ENCODE measurements around the gene MTX1. TPM values are rescaled to one million over a fixed set of nuclear protein-coding genes. Genes with fewer than 3 reads are reported as not detected.
A peak's percentile ranks its signal among the peaks of the same experiment; 100 is the strongest.
"Not testable (repeated sequence)": the region's sequence is repeated elsewhere in the genome, so short reads cannot be mapped to it uniquely, and the experiment has no call there.

Gene MTX1
- total and polyA plus RNA-seq, 2 experiments from 2014 or later = 61.4 to 69.2 TPM

DNA sequence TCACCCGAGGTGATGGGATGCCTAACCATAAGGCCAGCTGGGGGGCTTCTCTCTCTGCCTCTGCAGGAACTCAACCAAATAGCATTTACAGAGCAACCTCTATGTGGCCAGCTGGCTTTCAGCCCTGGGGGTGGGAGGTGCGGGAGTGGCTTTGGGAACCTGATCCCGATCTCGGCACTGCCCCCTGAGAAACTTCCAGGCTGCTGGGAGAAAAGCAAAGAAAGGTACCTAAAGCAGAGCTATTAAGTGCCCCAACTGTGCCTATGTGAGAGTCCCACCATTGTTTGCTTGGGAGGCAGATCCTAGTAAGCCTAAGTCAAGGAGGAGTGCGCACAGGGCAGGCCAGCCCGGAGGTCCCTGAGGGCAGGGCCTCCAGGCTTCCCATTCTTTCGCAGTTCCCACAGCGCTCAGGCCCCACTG lies 42.4 kb upstream of the MTX1 start:
- Histone ChIP-seq H3K27me3 (replicated peaks; ENCODE audit: insufficient read depth) (no peaks in the 10 kb centered on the region), H3K9me2 (ENCODE audit: insufficient read depth) (no peaks in the 10 kb centered on the region), H3K4me3 (no peak overlapping the region), H3K4me1 (ENCODE audit: insufficient read depth) (no peaks in the 10 kb centered on the region), H4K20me1 (ENCODE audit: insufficient read depth) (no peaks in the 10 kb centered on the region), H2AFZ (no peak overlapping the region), H3K36me3 (ENCODE audit: low read depth) (peaks cover 6% of the 10 kb centered on the region; the same call in 1 of the 2 replicates), H3K9me3 (ENCODE audit: low read depth) (no peaks in the 10 kb centered on the region), H3K27ac (no peak overlapping the region), H3K9ac (no peak overlapping the region), H3F3A (ENCODE audit: insufficient read depth) (peaks cover 17% of the 10 kb centered on the region), H3K4me2 (ENCODE audit: unreplicated experiment) (no peak overlapping the region), H3K79me2 (ENCODE audit: insufficient read depth) (peaks cover 12% of the 10 kb centered on the region)
- DNase-seq = no peak
- TF ChIP-seq EZH2phosphoT487 (IDR thresholded peaks at IDR 0.05; ENCODE audit: insufficient read depth, low read depth) (no peak), EZH2 (IDR thresholded peaks at IDR 0.05; ENCODE audit: insufficient read depth, poor library complexity, severe bottlenecking) (no peak)
- in situ Hi-C loops (cut with MboI) = loop anchor here (5.0 kb wide), 1 partner anchor 74 kb away; no protein-coding TSS in a partner anchor
- WGBS, 2 experiments (ENCODE audit: low coverage in 1 of 2, low lambda C conversion rate in 2 of 2, missing lambda C conversion rate in 2 of 2) = 77 to 84% methylated on average over 8 of the region's 8 CpGs

DNA sequence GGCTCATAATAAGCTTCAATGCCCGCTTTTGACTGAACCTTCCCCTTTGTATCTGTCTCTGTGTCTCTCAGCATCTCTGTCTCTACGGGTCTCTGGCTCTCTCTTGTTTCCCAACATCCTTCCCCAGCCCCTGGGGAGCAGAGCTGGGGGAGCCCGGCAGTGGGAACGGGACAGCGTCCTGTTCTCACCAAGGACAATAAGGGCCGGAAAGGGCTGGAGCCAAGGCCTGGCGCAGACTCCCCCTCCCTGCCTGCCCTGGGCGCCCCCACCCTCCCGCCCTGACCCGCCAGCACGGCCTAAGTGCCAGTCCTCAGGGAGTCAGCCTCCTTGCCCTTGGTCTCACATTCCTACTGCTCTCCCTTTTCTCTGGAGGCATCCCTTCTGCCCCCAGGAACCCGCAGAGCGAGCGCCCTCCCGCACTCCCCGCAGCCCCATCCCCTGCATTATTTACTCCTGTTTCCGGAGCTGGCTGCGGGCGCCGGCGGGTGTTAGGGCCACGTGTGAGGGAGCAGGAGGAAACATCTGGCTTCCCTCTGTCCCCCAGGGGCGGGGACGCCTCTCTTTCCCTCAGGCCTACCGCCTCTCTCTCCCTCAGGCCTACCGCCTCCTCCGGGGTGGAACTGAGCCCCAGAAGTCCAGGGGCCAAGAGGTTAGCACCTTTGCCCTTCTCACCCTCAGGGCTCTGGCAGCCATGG lies 41.9 kb upstream of the MTX1 start:
- Histone ChIP-seq H3K9me2 (ENCODE audit: insufficient read depth) (no peaks in the 10 kb centered on the region), H3K79me2 (ENCODE audit: insufficient read depth) (peaks cover 18% of the 10 kb centered on the region), H3K9me3 (ENCODE audit: low read depth) (no peaks in the 10 kb centered on the region), H4K20me1 (ENCODE audit: insufficient read depth) (no peaks in the 10 kb centered on the region), H3K9ac (no peak overlapping the region), H3K36me3 (ENCODE audit: low read depth) (peaks cover 6% of the 10 kb centered on the region; the same call in 1 of the 2 replicates), H3K27ac (no peak overlapping the region), H3K4me1 (ENCODE audit: insufficient read depth) (peaks cover 3% of the 10 kb centered on the region), H2AFZ (no peak overlapping the region), H3K4me3 (no peak overlapping the region), H3F3A (ENCODE audit: insufficient read depth) (peaks cover 17% of the 10 kb centered on the region), H3K27me3 (replicated peaks; ENCODE audit: insufficient read depth) (no peaks in the 10 kb centered on the region), H3K4me2 (ENCODE audit: unreplicated experiment) (no peak overlapping the region)
- WGBS, 2 experiments (ENCODE audit: low coverage in 1 of 2, low lambda C conversion rate in 2 of 2, missing lambda C conversion rate in 2 of 2) = 30 to 33% methylated on average over 14 to 27 of the region's 27 CpGs
- in situ Hi-C loops (cut with MboI) = loop anchor here (5.0 kb wide), 1 partner anchor 74 kb away; no protein-coding TSS in a partner anchor
- TF ChIP-seq EZH2phosphoT487 (IDR thresholded peaks at IDR 0.05; ENCODE audit: insufficient read depth, low read depth) (no peak), EZH2 (IDR thresholded peaks at IDR 0.05; ENCODE audit: insufficient read depth, poor library complexity, severe bottlenecking) (no peak)
- no peak for DNase-seq

DNA sequence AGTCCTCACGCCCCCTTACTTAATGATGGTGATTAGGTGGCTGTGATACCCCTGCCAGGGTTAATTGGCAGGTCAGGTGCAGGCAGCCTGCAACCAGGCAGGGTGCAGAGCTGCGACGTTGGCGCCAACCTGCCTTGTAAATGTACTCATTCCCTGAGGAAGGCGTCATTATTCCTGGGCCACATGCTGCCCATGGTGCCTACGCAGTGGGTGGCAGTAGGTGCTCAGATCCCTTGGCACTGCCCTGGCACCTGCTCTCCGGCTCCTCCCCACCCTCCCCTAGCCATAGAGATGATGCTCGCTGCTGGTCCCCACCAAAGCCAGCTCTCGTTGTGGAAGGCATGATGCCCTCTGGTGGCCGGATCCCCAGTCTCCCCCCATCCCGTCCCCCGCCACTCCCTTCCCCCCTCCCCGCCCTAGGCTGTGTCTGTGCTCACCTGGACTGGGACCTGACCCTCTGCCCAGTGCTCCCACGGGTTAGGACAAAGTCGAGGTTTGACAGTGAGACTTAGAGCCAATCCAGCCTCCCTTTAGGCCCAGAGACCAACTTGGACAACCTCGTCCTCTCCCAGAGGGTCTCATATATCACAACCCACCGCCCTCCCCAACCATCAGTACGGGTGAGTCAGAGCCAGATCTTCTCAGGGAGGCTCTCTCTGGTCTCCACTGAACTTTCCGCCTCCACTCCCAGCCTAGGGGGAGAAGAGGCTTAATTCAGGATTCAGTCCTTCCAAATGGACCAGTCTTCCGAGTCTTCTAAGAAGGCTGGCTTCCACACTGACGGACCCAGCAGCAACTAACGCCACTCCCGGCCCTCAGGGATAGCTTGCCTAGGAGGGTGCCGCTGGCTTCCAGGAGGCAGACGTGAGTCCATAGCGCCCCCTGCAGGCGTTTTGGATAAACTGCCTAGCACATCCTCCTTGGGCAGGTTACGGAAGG lies 41.1 kb upstream of the MTX1 start:
- 6 to 9% methylated on average over 23 to 28 of the region's 28 CpGs for WGBS, 2 experiments (ENCODE audit: low coverage in 1 of 2, low lambda C conversion rate in 2 of 2, missing lambda C conversion rate in 2 of 2)

DNA sequence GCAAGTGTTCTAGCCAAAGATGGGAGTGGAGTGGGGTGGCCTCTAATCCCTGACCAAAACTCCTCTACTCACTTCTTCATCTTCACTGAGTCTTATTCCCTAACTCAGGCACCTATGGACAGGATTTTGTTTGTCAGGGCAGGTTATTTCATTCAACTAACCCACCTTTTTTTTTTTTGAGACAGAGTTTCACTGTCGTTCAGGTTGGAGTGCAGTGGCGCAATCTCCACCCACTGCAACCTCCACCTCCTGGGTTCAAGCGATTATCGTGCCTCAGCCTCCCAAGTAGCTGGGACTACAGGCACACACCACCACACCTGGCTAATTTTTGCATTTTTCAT lies 40.4 kb upstream of the MTX1 start:
- H3K4me2 ChIP-seq (ENCODE audit: unreplicated experiment); H3K9me3 ChIP-seq (ENCODE audit: low read depth); H3K27me3 ChIP-seq (replicated peaks; ENCODE audit: insufficient read depth); H3K27ac ChIP-seq; H3K9ac ChIP-seq; H3K36me3 ChIP-seq (ENCODE audit: low read depth); H2AFZ ChIP-seq; DNase-seq; H3K9me2 ChIP-seq (ENCODE audit: insufficient read depth); H3K4me3 ChIP-seq; H4K20me1 ChIP-seq (ENCODE audit: insufficient read depth): not testable (repeated sequence)
- 36 to 38% methylated on average over 4 of the region's 4 CpGs for WGBS, 2 experiments (ENCODE audit: low coverage in 1 of 2, low lambda C conversion rate in 2 of 2, missing lambda C conversion rate in 2 of 2)
- H3K79me2 ChIP-seq (ENCODE audit: insufficient read depth) = peaks cover 32% of the 10 kb centered on the region
- peaks cover 17% of the 10 kb centered on the region for H3F3A ChIP-seq (ENCODE audit: insufficient read depth)
- in situ Hi-C loops (cut with MboI) = loop anchor here (5.0 kb wide), 1 partner anchor 76 kb away; no protein-coding TSS in a partner anchor
- H3K4me1 ChIP-seq (ENCODE audit: insufficient read depth) = peaks cover 11% of the 10 kb centered on the region

More for the DNA sequence above, 41.1 kb upstream of the MTX1 start:
- TF ChIP-seq EZH2 (IDR thresholded peaks at IDR 0.05; ENCODE audit: insufficient read depth, poor library complexity, severe bottlenecking) (no peak), EZH2phosphoT487 (IDR thresholded peaks at IDR 0.05; ENCODE audit: insufficient read depth, low read depth) (no peak)
- Histone ChIP-seq H3K4me2 (ENCODE audit: unreplicated experiment) (peak overlapping the region; percentile 52), H3K27ac (no peak overlapping the region), H3K9me2 (ENCODE audit: insufficient read depth) (no peaks in the 10 kb centered on the region), H3K4me3 (no peak overlapping the region), H3F3A (ENCODE audit: insufficient read depth) (peaks cover 17% of the 10 kb centered on the region), H3K9me3 (ENCODE audit: low read depth) (no peaks in the 10 kb centered on the region), H3K4me1 (ENCODE audit: insufficient read depth) (peaks cover 11% of the 10 kb centered on the region), H4K20me1 (ENCODE audit: insufficient read depth) (no peaks in the 10 kb centered on the region), H3K36me3 (ENCODE audit: low read depth) (peaks cover 6% of the 10 kb centered on the region; the same call in 1 of the 2 replicates), H3K27me3 (replicated peaks; ENCODE audit: insufficient read depth) (no peaks in the 10 kb centered on the region), H3K9ac (no peak overlapping the region), H2AFZ (peak overlapping the region; percentile 52), H3K79me2 (ENCODE audit: insufficient read depth) (peaks cover 26% of the 10 kb centered on the region)
- DNase-seq = peak; percentile 86
- in situ Hi-C loops (cut with MboI) = loop anchor here (5.0 kb wide), 1 partner anchor 75 kb away; no protein-coding TSS in a partner anchor

All from GM23248 (cell line).